ENCODE measurements around the gene LIPM.

- TF ChIP-seq EGR1 (IDR thresholded peaks at IDR 0.05) (no peak), TCF12 (IDR thresholded peaks at IDR 0.05; ENCODE audit: low read depth) (no peak), RAD21 (IDR thresholded peaks at IDR 0.05; ENCODE audit: low read depth) (no peak), REST (IDR thresholded peaks at IDR 0.05; ENCODE audit: low read depth) (no peak)
Observed at GRCh38 chr10:88762906-88763305, 39.6 kb upstream of the LIPM start.

All from Ishikawa (cell line).